Measurements from ENCODE around the gene MACF1. TPM values are rescaled to one million over a fixed set of nuclear protein-coding genes. Genes with fewer than 3 reads are reported as not detected.
A peak's percentile ranks its signal among the peaks of the same experiment; 100 is the strongest.

The MACF1 gene
- total and polyA plus RNA-seq, 8 donors, result 358 to 484 (median 440) TPM

GRCh38 chr1:39177706-39178105, 26.8 kb upstream of the MACF1 start:
- Histone ChIP-seq H3K27ac (peak overlapping the region; percentile 63 to 71), H3K4me3 (no peak overlapping the region), H3K9me3 (no peaks in the 10 kb centered on the region), H3K27me3 (no peaks in the 10 kb centered on the region), H3K4me1 (peaks cover 59 to 71% of the 10 kb centered on the region in 2 donors), H3K36me3 (no peaks in the 10 kb centered on the region)
- ATAC-seq (peak; percentile 32), DNase-seq (no peak)
- TF ChIP-seq CTCF (IDR thresholded peaks at IDR 0.05), result no peak
- intact Hi-C loops (cut with DNase I), result no loop called here

- H3K4me1 ChIP-seq, result peaks cover 53 to 70% of the 10 kb centered on the region in 2 donors
- intact Hi-C loops (cut with DNase I), result no loop called here
- H3K9me3 ChIP-seq, result no peaks in the 10 kb centered on the region
- no peak for TF ChIP-seq CTCF (IDR thresholded peaks at IDR 0.05)
- DNase-seq (no peak), ATAC-seq (peak; percentile 64)
- no peak overlapping the region for H3K4me3 ChIP-seq
- peak overlapping the region; percentile 63 to 71 for H3K27ac ChIP-seq
- H3K27me3 ChIP-seq, result no peaks in the 10 kb centered on the region
- no peaks in the 10 kb centered on the region for H3K36me3 ChIP-seq
Measured at GRCh38 chr1:39178541-39179431, 25.7 kb upstream of the MACF1 start.

GRCh38 chr1:39181311-39181710, 23.2 kb upstream of the MACF1 start:
- H3K36me3 ChIP-seq, result no peaks in the 10 kb centered on the region
- TF ChIP-seq CTCF (IDR thresholded peaks at IDR 0.05), result no peak
- H3K4me1 ChIP-seq, result peaks cover 44 to 74% of the 10 kb centered on the region in 2 donors
- ATAC-seq, result no peak
- no peaks in the 10 kb centered on the region for H3K27me3 ChIP-seq
- no peak for DNase-seq
- intact Hi-C loops (cut with DNase I), result loop anchor here (10.0 kb wide), 1 partner anchor 77 kb away; no protein-coding TSS in a partner anchor
- no peak overlapping the region for H3K4me3 ChIP-seq
- H3K27ac ChIP-seq, result no peak overlapping the region
- no peaks in the 10 kb centered on the region for H3K9me3 ChIP-seq

GRCh38 chr1:39182804-39183203, 21.7 kb upstream of the MACF1 start:
- ATAC-seq (no peak), DNase-seq (no peak)
- Histone ChIP-seq H3K4me1 (peaks cover 33 to 63% of the 10 kb centered on the region in 2 donors), H3K27ac (peak overlapping the region; percentile 72 to 75), H3K27me3 (no peaks in the 10 kb centered on the region), H3K4me3 (no peak overlapping the region), H3K9me3 (no peaks in the 10 kb centered on the region), H3K36me3 (no peaks in the 10 kb centered on the region)
- intact Hi-C loops (cut with DNase I), result loop anchor here (10.0 kb wide), 1 partner anchor 78 kb away; no protein-coding TSS in a partner anchor
- no peak for TF ChIP-seq CTCF (IDR thresholded peaks at IDR 0.05)

Measured in left lung (tissue), 10 donors.